NCI-H1105 (cell line): ENCODE measurements around the gene ZNF735.
"Not testable (repeated sequence)": the region's sequence is repeated elsewhere in the genome, so short reads cannot be mapped to it uniquely, and the experiment has no call there.

Source experiments
- DNase-seq: peaks from one replicate; lab custom pipeline; 2025; lab: John Stamatoyannopoulos, UW

ZNF735 gene

DNA sequence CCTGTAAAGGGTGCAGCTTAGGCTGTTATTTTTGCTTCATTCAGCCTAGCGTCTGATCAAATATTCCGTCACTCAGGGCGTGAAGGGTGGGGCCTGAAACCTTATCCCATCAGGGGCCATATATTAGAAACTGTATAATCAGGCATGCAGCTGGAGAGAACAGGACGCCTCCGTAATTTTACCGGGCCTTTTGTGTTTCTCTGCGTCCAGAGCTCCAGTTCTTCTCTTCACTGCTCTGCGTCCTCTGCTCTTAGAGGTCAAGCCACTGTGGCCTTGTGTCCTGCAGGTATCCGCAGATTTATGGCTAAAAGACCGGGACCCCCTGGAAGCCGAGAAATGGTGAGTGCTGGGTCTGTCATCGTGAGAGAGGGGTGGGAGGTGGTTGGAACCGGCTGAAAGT lies at the start of gene ZNF735:
Gene ZNF735 (plus strand): TSS at position 301 of the 400 bp plus-strand sequence. CDS start 0 bp downstream, at position 301.
- no peak for DNase-seq

DNA sequence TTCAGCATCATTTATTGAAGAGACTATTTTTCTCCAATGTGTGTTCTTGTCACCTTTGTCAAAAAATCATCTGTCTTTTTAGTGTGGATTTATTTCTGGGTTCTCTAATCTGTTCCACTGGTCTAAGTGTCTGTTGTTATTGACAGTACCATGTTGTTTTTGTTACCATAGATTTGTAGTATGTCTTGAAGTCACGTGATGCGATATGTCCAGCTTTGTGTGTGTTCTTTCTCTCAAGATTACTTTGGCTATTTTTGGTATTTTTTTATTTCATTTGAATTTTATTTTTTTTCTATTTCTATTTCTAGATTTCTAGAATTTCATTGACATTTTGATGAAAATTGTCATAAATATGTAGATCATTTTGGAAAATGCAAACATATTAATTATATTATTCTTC lies 36.0 kb upstream of the ZNF735 start:
- not testable (repeated sequence) for DNase-seq

DNA sequence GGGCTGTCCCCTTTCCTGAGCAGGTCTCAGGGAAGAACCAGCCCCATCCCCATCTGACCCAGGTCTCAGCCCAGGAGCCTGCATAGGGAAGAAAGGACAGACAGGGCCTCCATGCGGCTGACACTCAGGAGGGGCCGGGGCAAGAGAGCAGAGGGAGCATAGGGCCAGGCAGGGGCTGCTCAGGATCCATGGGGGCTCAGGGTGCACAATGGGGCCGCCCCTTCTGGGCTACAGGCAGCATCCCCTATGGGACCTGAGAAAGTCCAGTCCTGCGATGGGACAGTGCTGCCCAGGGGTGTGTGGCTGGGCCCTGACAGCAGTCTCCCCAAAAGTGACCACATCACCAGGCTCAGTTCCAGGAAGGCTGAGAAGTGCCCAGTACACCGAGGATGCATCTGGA lies 32.7 kb upstream of the ZNF735 start:
- no peak for DNase-seq

DNA sequence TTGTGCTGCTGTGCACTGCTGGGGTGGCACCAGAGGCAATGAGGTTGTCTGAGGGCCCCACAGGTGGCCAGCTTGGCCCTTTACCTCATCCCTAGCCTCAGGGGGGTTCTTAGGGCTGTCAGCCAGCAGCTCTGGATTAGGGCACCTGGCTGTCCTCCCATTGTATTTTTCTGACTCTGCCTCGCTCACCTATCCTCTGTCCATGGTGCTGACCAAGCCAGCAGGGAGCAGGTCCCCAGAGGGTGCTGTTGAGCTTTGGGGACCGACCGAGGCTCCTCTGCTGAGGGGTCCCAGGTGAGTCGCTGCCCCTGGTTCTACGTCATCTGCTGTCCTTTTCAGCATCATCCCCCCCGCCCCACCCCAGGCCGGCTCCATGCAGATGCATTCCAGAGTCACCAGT lies 32.1 kb upstream of the ZNF735 start:
- DNase-seq = no peak

DNA sequence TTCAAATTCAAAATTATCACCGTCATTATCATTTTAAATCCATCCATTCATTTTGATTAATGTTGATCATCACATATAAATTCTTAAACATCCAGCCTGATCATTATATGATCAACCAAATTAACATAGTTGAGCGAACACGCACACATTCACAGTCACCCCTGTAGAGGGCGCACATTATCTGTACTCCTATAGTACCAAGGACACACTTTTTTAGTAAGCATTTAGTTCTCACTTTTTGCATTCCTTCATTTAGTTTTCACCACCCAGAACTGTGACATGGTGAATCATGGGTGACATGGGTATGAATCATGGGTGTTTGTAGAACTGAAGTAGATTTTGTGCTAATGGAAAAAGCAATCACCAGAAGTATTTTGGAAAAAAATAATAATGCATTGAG lies 26.0 kb upstream of the ZNF735 start:
- DNase-seq = no peak

DNA sequence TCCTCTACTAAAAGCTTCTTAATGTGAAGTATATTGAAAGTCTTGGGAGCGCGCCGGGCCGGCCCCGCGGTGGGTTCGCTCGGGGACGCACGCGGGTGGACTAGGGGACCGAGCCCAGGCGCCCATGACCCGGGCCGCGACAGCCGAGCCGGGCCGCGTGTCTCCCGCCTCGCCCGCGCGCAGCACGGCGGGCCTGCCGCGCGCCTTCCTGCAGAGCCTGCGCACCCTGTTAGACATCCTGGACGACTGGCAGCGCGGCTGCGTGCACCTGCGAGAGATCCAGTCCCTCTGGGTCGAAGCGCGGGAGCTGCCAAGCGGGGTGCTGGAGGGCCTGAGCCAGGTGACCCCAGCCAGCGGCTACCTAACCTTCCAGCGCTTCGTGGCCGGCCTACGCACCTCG lies 25.4 kb upstream of the ZNF735 start:
- no peak for DNase-seq

DNA sequence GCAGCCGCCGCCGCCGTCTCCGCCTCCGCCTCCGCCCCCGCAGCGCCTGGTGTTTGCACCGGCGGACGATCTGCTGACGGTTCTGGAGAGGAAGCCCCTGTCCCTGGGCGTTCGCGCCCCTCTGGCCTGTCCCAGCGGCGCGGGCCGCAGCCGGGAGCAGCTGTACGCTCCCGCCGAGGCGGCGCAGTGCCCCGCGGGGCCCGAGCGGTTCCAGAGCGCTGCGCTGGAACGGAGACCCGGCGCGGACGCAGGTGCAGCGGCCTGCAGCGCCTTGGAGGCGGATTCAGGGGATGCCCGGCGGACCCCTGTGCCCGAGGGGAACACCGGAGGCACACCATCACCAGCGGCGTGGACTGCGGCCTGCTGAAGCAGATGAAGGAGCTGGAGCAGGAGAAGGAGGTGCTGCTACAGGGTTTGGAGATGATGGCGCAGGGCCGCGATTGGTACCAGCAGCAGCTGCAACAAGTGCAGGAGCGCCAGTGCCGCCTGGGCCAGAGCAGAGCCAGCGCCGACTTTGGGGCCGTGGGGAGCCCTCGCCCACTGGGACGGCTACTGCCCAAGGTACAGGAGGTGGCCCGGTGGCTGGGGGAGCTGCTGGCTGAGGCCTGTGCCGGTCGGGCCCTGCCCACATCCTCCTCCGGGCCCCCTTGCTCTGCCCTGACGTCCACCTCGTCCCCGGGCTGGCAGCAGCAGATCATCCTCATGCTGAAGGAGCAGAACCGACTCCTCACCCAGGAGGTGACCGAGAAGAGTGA lies 24.8 kb upstream of the ZNF735 start:
- no peak for DNase-seq

DNA sequence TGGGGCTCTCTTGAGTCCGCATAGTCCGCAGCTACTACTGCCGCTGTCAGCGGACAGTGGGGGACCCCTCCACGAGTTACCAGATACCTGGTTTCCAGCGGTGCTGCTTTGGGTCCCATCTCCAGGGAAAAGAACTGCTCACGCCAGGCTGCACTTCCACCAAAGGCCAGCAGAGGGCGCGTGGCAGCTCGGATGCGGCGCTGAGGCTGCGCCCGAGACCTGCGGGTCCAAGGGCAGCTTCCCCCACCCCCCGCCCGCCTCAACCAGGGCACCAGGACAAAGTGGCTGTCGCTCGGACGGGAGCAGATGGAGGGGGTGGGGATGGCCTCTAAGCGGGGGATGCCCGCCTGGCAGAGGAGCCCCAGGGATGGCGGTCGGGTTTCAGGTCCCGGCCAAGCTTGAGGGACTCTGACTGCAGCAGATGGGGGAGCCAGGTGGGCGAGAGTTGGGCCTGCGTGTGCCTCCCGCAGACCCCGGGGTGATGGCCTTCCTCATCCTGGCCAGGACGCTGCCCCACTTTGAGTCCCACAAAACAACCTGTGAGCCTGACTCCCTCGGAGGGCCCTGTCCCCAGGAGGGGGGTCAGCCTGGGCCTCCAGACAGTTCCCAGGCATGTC lies 23.8 kb upstream of the ZNF735 start:
- peak; percentile 8 for DNase-seq

DNA sequence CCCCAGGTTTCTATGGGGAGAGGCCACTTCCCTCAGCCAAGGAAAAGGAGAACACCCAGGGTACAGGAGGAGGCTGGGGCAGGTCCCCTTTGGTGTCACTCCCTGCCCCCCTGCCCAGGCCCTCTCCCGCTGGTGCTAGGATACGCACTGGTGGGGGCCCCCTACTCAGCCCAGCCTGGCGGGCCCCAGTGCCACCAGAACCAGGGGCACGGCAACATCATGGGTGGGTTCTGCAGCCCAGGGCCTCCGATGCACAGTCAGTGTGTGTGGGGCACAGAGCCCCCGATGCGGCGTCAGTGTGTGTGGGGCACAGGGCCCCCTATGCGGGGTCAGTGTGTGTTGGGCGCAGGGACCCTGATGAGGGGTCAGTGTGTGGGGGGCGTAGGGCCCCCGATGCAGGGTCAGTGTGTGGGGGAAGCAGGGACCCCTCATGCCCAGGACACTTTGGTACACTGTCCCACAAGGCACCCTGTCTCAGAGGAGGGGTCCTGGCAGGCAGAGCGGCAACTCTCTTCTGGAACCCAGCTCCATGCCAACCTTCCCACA lies 23.1 kb upstream of the ZNF735 start:
- DNase-seq = no peak

DNA sequence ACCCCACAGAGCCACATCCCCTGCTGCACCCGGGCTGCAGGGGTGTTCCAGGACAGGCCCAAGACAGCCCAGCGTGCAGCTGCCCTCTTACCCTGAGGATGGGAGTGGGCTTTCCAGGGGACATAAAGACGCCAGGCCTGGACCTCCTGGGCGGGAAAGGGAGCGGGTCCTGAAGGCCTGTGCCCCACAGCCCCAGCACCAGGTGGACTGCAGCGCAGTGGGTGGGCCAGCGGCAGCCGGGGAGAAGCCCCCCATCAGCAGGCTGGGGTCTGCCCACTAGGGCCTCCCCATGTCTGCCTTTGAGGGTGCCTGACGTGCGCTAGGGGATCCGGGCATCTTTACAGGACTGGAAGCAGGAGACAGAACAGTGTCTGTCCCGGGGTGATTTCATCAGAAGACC lies 22.6 kb upstream of the ZNF735 start:
- no peak for DNase-seq

DNA sequence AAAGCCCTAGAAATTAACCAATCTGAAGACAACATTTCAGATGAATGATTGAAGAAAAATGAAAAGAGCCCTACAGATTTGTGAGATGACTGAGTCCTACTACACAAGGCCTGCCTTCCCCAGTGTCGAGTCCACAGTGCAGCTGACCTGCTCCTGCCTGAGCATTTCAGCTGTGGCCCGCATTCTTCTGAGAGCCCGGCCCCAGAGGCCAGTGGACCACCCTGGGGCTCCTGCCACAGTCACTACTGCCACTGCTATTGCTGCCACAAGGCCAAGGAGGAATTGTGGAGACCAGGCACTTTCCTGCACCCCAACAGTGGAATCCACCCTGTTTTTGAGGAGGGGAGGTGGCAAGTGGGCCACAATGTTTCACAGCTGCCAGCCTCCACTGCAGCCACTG lies 19.6 kb upstream of the ZNF735 start:
- DNase-seq = no peak

DNA sequence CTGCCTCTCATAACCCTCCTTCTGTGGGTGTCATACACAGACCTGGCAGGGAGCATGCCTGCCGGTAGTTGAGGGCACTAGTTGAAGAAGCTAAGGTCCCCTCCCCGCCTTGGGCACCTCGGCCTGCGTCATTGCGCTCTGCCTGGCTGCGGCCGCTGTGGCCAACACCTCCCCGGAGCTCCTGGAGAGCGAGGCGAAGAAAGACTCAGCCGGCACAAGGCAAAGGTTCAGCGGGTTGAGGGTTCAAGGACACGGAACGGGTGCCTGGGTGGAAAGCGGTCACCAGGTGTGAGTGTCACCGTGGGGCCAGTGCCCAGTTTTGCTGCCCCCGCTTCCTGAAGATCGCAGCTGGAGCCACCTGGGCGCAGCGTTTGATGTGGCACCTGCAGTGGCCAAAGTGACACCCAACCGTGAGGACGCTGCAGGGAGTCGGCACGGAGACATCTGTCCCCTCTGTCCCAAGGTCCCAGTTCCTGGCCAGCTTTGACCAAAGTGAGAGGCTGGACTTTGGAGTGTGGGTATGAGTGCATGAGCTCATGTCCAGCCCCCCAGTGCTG lies 14.8 kb upstream of the ZNF735 start:
- no peak for DNase-seq

DNA sequence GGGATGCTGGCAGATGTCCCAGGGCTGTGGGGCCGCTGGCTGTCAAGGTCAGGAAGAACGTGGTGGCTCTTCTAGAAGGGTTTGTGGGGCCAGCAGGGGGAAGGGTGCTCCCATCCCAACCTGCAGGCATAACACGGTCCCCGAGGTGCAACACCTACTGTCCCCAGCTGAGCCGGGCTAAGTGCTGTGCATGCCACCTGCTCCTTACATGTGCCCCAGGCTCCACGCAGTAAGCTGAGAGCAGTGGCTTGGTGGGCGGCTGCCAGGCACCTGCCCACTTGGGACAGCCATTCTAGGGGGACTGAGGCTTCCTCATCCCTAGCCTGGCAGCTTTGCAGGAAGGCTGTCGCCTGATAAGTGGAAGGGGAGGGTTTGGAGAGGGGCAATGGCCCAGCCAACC lies 14.2 kb upstream of the ZNF735 start:
- DNase-seq = no peak

DNA sequence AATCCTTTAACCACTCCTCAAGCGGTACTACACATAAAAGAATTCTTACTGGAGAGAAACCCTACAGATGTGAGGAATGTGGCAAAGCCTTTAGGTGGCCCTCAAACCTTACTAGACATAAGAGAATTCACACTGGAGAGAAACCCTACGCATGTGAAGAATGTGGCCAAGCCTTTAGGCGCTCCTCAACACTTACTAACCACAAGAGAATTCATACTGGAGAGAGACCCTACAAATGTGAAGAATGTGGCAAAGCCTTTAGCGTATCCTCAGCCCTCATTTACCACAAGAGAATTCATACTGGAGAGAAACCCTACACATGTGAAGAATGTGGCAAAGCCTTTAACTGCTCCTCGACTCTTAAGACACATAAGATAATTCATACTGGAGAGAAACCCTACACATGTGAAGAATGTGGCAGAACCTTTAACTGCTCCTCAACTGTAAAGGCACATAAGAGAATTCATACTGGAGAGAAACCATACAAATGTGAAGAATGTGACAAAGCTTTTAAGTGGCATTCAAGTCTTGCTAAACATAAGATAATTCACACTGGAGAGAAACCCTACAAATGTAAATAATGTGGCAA lies 12.8 kb downstream of the ZNF735 start:
- not testable (repeated sequence) for DNase-seq

DNA sequence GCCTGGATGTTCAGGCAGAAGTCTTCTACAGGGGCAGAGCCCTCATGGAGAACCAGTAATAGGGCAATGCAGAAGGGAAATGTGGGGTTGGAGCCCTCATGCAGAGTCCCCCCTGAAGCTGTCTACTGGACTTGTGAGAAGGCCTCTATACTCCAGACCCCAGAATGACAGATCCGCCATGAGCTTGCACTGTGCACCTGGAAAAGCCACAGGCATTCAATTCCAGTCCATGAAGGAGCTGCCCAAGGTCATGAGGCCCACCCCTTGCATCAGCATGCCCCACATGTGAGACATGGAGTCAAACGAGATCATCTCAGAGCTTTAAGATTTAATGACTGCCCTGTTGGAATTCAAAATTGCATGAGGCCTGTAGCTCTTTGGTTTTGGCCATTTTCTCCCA lies 16.4 kb downstream of the ZNF735 start:
- DNase-seq = no peak

DNA sequence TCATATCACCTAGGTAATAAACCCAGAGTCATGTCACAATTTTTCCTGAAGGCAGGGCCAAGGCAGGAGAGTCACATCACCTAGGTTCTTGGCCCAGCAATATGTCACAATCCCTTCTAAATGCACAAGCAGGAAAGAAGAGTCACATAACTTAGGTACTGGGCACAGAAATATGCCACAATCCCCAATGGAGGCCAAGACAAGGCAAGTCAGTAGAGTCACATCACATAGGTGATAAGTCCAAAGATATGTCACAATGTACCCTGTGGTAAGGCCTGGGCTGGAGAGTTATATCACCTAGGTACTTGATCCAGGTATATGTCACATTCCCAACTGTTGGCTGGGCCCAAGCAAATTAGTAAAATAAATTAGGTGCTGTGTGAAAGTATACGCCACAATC lies 21.2 kb downstream of the ZNF735 start, which contains the start of gene ZNF679:
Gene ZNF679 (plus strand): TSS at position 301 of the 400 bp plus-strand sequence. CDS start 20,644 bp downstream, outside the sequence.
- DNase-seq = not testable (repeated sequence)

DNA sequence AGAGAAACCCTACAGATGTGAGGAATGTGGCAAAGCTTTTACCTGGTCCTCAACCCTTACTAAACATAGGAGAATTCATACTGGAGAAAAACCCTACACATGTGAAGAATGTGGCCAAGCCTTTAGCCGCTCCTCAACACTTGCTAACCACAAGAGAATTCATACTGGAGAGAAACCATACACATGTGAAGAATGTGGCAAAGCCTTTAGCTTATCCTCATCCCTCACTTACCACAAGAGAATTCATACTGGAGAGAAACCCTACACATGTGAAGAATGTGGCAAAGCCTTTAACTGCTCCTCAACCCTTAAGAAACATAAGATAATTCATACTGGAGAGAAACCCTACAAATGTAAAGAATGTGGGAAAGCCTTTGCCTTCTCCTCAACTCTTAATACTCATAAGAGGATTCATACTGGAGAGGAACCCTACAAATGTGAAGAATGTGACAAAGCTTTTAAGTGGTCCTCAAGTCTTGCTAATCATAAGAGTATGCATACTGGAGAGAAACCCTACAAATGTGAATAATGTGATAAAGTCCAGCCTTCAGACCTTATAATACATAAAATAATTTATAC lies 59.4 kb downstream of the ZNF735 start:
- DNase-seq = no peak
